Omental fat pad (tissue), 4 donors: Measurements from ENCODE around the gene MGAT1. TPM values are rescaled to one million over a fixed set of nuclear protein-coding genes. Genes with fewer than 3 reads are reported as not detected.
"Not testable (repeated sequence)": the region's sequence is repeated elsewhere in the genome, so short reads cannot be mapped to it uniquely, and the experiment has no call there.

Experiments
- ATAC-seq: fragments of 150-250 bp; one replicate; pipeline ENCODE4 v1.9.1; 2016; ENCODE audit warnings: mild to moderate bottlenecking, moderate library complexity; ENCODE audit not compliant: low FRiP score
- DNase-seq: peaks from one replicate; pipeline ENCODE4 v3.0.0-alpha.2; 2019; ENCODE audit warnings: low spot score
- CTCF ChIP-seq, 3 donors: fragments of 450-650 bp; IDR thresholded peaks; one replicate each; pipeline ENCODE4 v1.5.1; 2016 to 2017; ENCODE audit warnings: antibody characterized with exemption in 3 of 3, mild to moderate bottlenecking in 3 of 3, moderate library complexity in 2 of 3
- total RNA-seq, 4 donors: library from RNA; depleted of rRNA; stranded (reverse); fragments of >200 nt; gene quantifications; one replicate each; pipeline ENCODE4 v1.1.0, GENCODE V29; 2016

MGAT1 gene
- total RNA-seq, 4 donors from 2014 or later, result 159 to 376 (median 258) TPM

- DNase-seq (no peak), ATAC-seq (no peak)
- TF ChIP-seq CTCF (IDR thresholded peaks at IDR 0.05), result no peak
Measured at GRCh38 chr5:180792965-180793287, 9.7 kb downstream of the MGAT1 start.

- ATAC-seq (no peak), DNase-seq (no peak)
- no peak for TF ChIP-seq CTCF (IDR thresholded peaks at IDR 0.05)
Measured at GRCh38 chr5:180792287-180792964, 10.2 kb downstream of the MGAT1 start.

GRCh38 chr5:180791611-180792213, 10.9 kb downstream of the MGAT1 start:
- no peak for TF ChIP-seq CTCF (IDR thresholded peaks at IDR 0.05)
- no peak for ATAC-seq
- no peak for DNase-seq

DNA sequence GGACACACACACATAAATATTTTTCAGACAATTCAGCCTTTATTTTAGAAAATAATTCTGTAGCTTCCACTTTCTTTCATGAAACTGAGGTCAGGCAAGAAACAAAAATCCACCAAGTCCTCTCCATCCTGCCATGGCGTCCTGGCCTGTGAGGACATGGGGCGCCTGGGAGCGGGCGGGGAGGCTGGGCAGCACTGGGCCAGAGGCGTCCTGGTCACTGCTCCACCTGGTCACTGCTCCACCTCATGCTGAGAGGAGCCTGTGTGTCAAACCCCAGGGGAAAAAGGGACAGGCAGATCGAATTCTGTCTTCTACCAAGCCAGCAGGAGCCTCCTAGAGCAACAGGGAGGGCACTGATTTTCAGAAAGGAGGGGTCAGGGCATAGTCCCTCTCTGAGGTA, 12.1 kb downstream of the MGAT1 start:
- ATAC-seq (no peak), DNase-seq (no peak)
- no peak for TF ChIP-seq CTCF (IDR thresholded peaks at IDR 0.05)

GRCh38 chr5:180790020-180790419, 12.6 kb downstream of the MGAT1 start:
- DNase-seq (no peak), ATAC-seq (no peak)
- no peak for TF ChIP-seq CTCF (IDR thresholded peaks at IDR 0.05)

GRCh38 chr5:180788651-180789410, 13.8 kb downstream of the MGAT1 start:
- not testable (repeated sequence) for DNase-seq, ATAC-seq

DNA sequence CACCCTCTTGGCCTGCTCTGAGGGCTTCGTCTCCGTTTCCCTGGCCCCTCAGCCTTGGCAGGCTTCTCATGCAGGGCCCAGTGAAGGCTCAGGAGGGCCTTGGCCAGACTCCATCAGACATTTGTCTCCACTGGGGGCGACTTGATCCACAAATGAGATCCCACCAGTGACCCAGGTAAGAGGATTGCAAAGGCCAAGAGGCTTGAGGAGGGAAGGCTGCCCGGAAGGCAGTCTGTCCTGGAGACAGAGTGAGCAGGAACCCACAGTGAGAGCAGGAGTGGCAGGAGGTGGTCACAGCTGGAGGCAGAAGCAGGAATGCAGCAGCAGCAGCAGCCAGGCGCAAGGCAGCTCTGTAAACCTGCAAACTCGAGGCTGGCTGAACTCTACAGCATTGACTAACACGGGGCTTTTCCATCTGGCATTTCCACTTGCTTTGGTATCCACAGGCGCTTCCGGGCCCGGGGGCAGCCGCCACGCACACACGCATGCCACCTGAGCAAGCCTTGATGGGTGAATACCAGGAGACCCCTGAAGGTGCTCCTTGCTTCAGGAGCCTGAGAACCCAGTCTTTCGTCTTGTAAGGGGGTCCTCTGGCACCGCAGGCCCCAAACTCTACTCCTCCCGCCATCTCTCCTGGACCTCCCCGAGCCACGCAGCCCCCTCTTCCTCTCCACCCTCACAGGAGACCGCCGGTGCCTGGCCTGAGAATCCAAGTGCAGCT, 14.7 kb downstream of the MGAT1 start:
- no peak for DNase-seq
- no peak for TF ChIP-seq CTCF (IDR thresholded peaks at IDR 0.05)
- ATAC-seq, result no peak
